ENCODE results near the gene SRD5A1. TPM values are rescaled to one million over a fixed set of nuclear protein-coding genes. Genes with fewer than 3 reads are reported as not detected.
"Not testable (repeated sequence)": the region's sequence is repeated elsewhere in the genome, so short reads cannot be mapped to it uniquely, and the experiment has no call there.

Gene SRD5A1
- total and polyA plus RNA-seq, 2 experiments from 2014 or later = 18.9 to 20.2 TPM

DNA sequence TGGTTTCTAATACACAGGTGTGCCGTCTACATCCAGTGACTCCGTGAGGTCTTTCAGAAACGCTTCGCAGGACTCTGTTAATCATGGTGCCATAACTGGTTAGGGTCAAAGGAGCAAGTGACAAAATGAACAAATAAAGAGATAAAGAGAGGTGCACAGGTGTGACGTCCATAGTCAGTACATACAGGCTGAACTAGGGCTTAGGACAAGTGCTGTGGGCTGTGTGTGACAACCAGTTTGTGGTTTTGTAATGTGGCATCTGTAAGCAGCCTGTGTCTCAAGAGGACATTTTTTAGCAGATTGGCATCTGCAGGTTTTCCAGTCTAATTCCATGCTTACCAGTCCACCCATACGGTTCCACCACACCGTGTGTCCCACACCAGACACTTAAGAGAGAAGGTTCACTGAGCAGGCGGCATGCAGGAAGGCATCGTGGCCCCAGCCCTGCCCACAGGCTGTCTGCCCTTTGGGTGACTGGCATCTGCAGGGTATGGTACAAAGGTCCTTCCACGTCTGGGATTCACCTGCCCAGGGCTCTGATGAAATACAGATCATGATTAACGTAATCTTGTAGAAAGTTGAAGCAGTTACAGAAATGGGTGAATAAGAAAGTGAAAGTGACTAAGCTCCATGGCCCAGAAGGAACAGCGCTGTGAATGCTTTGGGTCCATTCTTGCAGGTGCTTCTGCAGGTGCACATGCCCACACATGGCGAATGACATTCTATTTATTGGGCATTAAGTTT is 26.9 kb downstream of the SRD5A1 start:
- TF ChIP-seq EZH2 (IDR thresholded peaks at IDR 0.05; ENCODE audit: insufficient read depth, poor library complexity, severe bottlenecking) = no peak
- no peak for TF ChIP-seq EZH2phosphoT487 (IDR thresholded peaks at IDR 0.05; ENCODE audit: insufficient read depth, low read depth)
- no peaks in the 10 kb centered on the region for H3F3A ChIP-seq (ENCODE audit: insufficient read depth)
- H3K9me2 ChIP-seq (ENCODE audit: insufficient read depth) = no peaks in the 10 kb centered on the region
- in situ Hi-C loops (cut with MboI) = no loop called here
- H3K4me3 ChIP-seq = no peak overlapping the region
- H2AFZ ChIP-seq = no peak overlapping the region
- H3K27ac ChIP-seq = no peak overlapping the region
- no peak overlapping the region for H3K4me2 ChIP-seq (ENCODE audit: unreplicated experiment)
- H3K79me2 ChIP-seq (ENCODE audit: insufficient read depth) = no peaks in the 10 kb centered on the region
- no peaks in the 10 kb centered on the region for H4K20me1 ChIP-seq (ENCODE audit: insufficient read depth)
- H3K9me3 ChIP-seq (ENCODE audit: low read depth) = no peaks in the 10 kb centered on the region
- no peak overlapping the region for H3K9ac ChIP-seq
- no peak for DNase-seq
- 95% methylated on average over 13 of the region's 13 CpGs for WGBS, 2 experiments (ENCODE audit: low coverage in 1 of 2, low lambda C conversion rate in 2 of 2, missing lambda C conversion rate in 2 of 2)
- no peaks in the 10 kb centered on the region for H3K27me3 ChIP-seq (replicated peaks; ENCODE audit: insufficient read depth)
- no peaks in the 10 kb centered on the region for H3K4me1 ChIP-seq (ENCODE audit: insufficient read depth)
- H3K36me3 ChIP-seq (ENCODE audit: low read depth) = peaks cover 15% of the 10 kb centered on the region

GRCh38 chr5:6660688-6661087 is 27.4 kb downstream of the SRD5A1 start:
- 100% methylated on average over 3 of the region's 3 CpGs for WGBS, 2 experiments (ENCODE audit: low coverage in 1 of 2, low lambda C conversion rate in 2 of 2, missing lambda C conversion rate in 2 of 2)
- Histone ChIP-seq H3K4me1 (ENCODE audit: insufficient read depth) (no peaks in the 10 kb centered on the region), H3K79me2 (ENCODE audit: insufficient read depth) (no peaks in the 10 kb centered on the region), H3K27me3 (replicated peaks; ENCODE audit: insufficient read depth) (no peaks in the 10 kb centered on the region), H3K27ac (no peak overlapping the region), H3K4me2 (ENCODE audit: unreplicated experiment) (no peak overlapping the region), H3K4me3 (no peak overlapping the region), H4K20me1 (ENCODE audit: insufficient read depth) (no peaks in the 10 kb centered on the region), H3F3A (ENCODE audit: insufficient read depth) (no peaks in the 10 kb centered on the region), H2AFZ (no peak overlapping the region), H3K9me2 (ENCODE audit: insufficient read depth) (no peaks in the 10 kb centered on the region), H3K36me3 (ENCODE audit: low read depth) (peaks cover 15% of the 10 kb centered on the region), H3K9ac (no peak overlapping the region), H3K9me3 (ENCODE audit: low read depth) (no peaks in the 10 kb centered on the region)
- TF ChIP-seq EZH2 (IDR thresholded peaks at IDR 0.05; ENCODE audit: insufficient read depth, poor library complexity, severe bottlenecking) (no peak), EZH2phosphoT487 (IDR thresholded peaks at IDR 0.05; ENCODE audit: insufficient read depth, low read depth) (no peak)
- in situ Hi-C loops (cut with MboI) = no loop called here
- DNase-seq = no peak

DNA sequence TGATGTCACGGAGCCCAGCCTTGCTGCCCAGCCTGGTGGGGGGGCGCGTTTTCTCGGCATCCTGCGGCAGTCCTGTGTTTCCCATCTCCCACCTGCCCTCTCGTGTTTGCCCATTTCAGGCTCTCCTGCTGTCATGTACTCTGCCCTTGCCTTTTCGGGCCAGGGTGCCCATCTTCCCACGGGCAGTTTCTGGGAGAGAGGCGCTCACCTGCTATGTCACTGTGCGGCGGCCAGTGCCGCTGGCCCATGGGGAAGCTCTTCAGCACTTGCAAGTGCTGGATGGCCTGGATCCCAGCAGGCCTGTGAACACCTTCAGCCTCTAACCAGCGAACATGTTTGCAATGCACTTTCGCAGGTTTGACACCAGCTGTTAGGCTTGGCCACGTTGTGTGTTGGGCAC is 33.5 kb downstream of the SRD5A1 start:
- Histone ChIP-seq H2AFZ (no peak overlapping the region), H3K4me2 (ENCODE audit: unreplicated experiment) (no peak overlapping the region), H3K9me2 (ENCODE audit: insufficient read depth) (no peaks in the 10 kb centered on the region), H3K79me2 (ENCODE audit: insufficient read depth) (no peaks in the 10 kb centered on the region), H3K9ac (no peak overlapping the region), H3K27me3 (replicated peaks; ENCODE audit: insufficient read depth) (no peaks in the 10 kb centered on the region), H3F3A (ENCODE audit: insufficient read depth) (no peaks in the 10 kb centered on the region), H3K4me1 (ENCODE audit: insufficient read depth) (no peaks in the 10 kb centered on the region), H3K27ac (no peak overlapping the region), H4K20me1 (ENCODE audit: insufficient read depth) (no peaks in the 10 kb centered on the region), H3K36me3 (ENCODE audit: low read depth) (no peaks in the 10 kb centered on the region), H3K4me3 (no peak overlapping the region), H3K9me3 (ENCODE audit: low read depth) (no peaks in the 10 kb centered on the region)
- 97 to 98% methylated on average over 15 of the region's 15 CpGs for WGBS, 2 experiments (ENCODE audit: low coverage in 1 of 2, low lambda C conversion rate in 2 of 2, missing lambda C conversion rate in 2 of 2)
- in situ Hi-C loops (cut with MboI) = no loop called here
- DNase-seq = no peak
- TF ChIP-seq EZH2phosphoT487 (IDR thresholded peaks at IDR 0.05; ENCODE audit: insufficient read depth, low read depth) (no peak), EZH2 (IDR thresholded peaks at IDR 0.05; ENCODE audit: insufficient read depth, poor library complexity, severe bottlenecking) (no peak)

DNA sequence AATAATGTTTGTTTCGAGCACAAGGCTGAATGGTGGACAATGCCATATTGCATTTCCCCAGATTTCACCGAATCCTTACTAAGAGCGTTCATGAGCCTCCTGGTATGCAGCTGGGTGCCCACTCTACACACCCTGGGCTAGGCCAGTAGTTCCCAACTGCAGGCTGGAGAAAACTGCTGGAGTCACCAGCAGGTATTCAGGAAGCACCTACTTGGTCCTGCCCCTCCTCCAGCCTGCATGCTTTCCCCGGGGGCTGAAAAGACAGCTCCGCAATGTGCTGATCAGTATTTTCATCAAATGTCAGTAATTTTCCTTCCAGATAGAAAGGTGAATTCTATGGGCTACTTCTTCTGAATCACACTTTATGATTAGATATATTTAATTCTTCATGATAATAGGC is 34.4 kb downstream of the SRD5A1 start:
- Histone ChIP-seq H3K79me2 (ENCODE audit: insufficient read depth) (no peaks in the 10 kb centered on the region), H3K4me1 (ENCODE audit: insufficient read depth) (no peaks in the 10 kb centered on the region), H3K4me3 (no peak overlapping the region), H3K9me3 (ENCODE audit: low read depth) (no peaks in the 10 kb centered on the region), H3K27ac (no peak overlapping the region), H4K20me1 (ENCODE audit: insufficient read depth) (no peaks in the 10 kb centered on the region), H3K36me3 (ENCODE audit: low read depth) (no peaks in the 10 kb centered on the region), H3F3A (ENCODE audit: insufficient read depth) (no peaks in the 10 kb centered on the region), H3K9me2 (ENCODE audit: insufficient read depth) (no peaks in the 10 kb centered on the region), H3K4me2 (ENCODE audit: unreplicated experiment) (no peak overlapping the region), H3K27me3 (replicated peaks; ENCODE audit: insufficient read depth) (no peaks in the 10 kb centered on the region), H2AFZ (no peak overlapping the region), H3K9ac (no peak overlapping the region)
- in situ Hi-C loops (cut with MboI) = no loop called here
- WGBS, 2 experiments (ENCODE audit: low coverage in 1 of 2, low lambda C conversion rate in 2 of 2, missing lambda C conversion rate in 2 of 2) = 95 to 99% methylated on average over 5 of the region's 5 CpGs
- TF ChIP-seq EZH2phosphoT487 (IDR thresholded peaks at IDR 0.05; ENCODE audit: insufficient read depth, low read depth) = no peak
- TF ChIP-seq EZH2 (IDR thresholded peaks at IDR 0.05; ENCODE audit: insufficient read depth, poor library complexity, severe bottlenecking) = no peak
- no peak for DNase-seq

GRCh38 chr5:6668717-6669116 is 35.5 kb downstream of the SRD5A1 start:
- H3K9me2 ChIP-seq (ENCODE audit: insufficient read depth); H3K9ac ChIP-seq; H3K4me1 ChIP-seq (ENCODE audit: insufficient read depth); H3K9me3 ChIP-seq (ENCODE audit: low read depth); in situ Hi-C loops (cut with MboI); H3K27me3 ChIP-seq (replicated peaks; ENCODE audit: insufficient read depth); H3K4me2 ChIP-seq (ENCODE audit: unreplicated experiment); H3K36me3 ChIP-seq (ENCODE audit: low read depth); H3K27ac ChIP-seq; H3K79me2 ChIP-seq (ENCODE audit: insufficient read depth); H2AFZ ChIP-seq; H4K20me1 ChIP-seq (ENCODE audit: insufficient read depth); H3F3A ChIP-seq (ENCODE audit: insufficient read depth); DNase-seq; H3K4me3 ChIP-seq: not testable (repeated sequence)
- 66 to 85% methylated on average over 7 to 8 of the region's 9 CpGs for WGBS, 2 experiments (ENCODE audit: low coverage in 1 of 2, low lambda C conversion rate in 2 of 2, missing lambda C conversion rate in 2 of 2)
